GM23338 (cell line): Measurements from ENCODE around the gene LRMDA.

Experiments
- CREB1 ChIP-seq: fragments of 250-450 bp; sonication (Bioruptor Pico); IDR thresholded peaks from 2 replicates; pipeline ENCODE4 v1.5.0; 2020; ENCODE audit warnings: low read depth, mild to moderate bottlenecking, moderate library complexity
- CTCF ChIP-seq, 2 experiments: fragments of 200-600 bp in 1 of 2; sonication (generic) in 1 of 2; conservative IDR thresholded peaks; 2 replicates each; pipeline versions ENCODE4 v1.5.1 to v1.6.1; 2016 to 2017; ENCODE audit warnings: antibody characterized with exemption in 2 of 2, low read depth in 2 of 2, mild to moderate bottlenecking in 2 of 2, moderate library complexity in 1 of 2
- ETS1 ChIP-seq: IDR thresholded peaks from 2 replicates; pipeline ENCODE4 v1.6.1; 2016; ENCODE audit warnings: antibody characterized with exemption
- EZH2 ChIP-seq: fragments of 200-600 bp; sonication (generic); IDR thresholded peaks from one replicate; pipeline ENCODE4 v1.8.0; 2017; ENCODE audit warnings: antibody characterized with exemption, mild to moderate bottlenecking, low read depth; ENCODE audit not compliant: unreplicated experiment
- EZH2phosphoT487 ChIP-seq: fragments of 200-600 bp; sonication (generic); IDR thresholded peaks from one replicate; pipeline ENCODE4 v1.8.1; 2018; ENCODE audit warnings: antibody characterized with exemption; ENCODE audit not compliant: unreplicated experiment
- JUNB ChIP-seq: IDR thresholded peaks from one replicate; pipeline ENCODE4 v1.6.1; 2016; ENCODE audit warnings: antibody characterized with exemption; ENCODE audit not compliant: unreplicated experiment
- NANOG ChIP-seq: IDR thresholded peaks from 2 replicates; pipeline ENCODE4 v1.6.1; 2016; ENCODE audit warnings: antibody characterized with exemption, borderline replicate concordance
- POLR2AphosphoS5 ChIP-seq: IDR thresholded peaks from 2 replicates; pipeline ENCODE4 v1.6.1; 2016; ENCODE audit warnings: antibody characterized with exemption, low read depth
- REST ChIP-seq: IDR thresholded peaks from one replicate; pipeline ENCODE4 v1.6.1; 2018; ENCODE audit warnings: antibody characterized with exemption; ENCODE audit not compliant: unreplicated experiment
- STAT1 ChIP-seq: IDR thresholded peaks from one replicate; pipeline ENCODE4 v1.6.1; 2016; ENCODE audit warnings: antibody characterized with exemption; ENCODE audit not compliant: unreplicated experiment
- ZNF114 ChIP-seq: fragments of 250-450 bp; sonication (Bioruptor Pico); IDR thresholded peaks from 2 replicates; pipeline ENCODE4 v1.5.0; 2020; ENCODE audit warnings: mild to moderate bottlenecking, moderate library complexity
- ZNF331 ChIP-seq: fragments of 250-450 bp; sonication (Bioruptor Pico); IDR thresholded peaks from 2 replicates; pipeline ENCODE4 v1.5.0; 2020; ENCODE audit warnings: low read depth, mild to moderate bottlenecking, moderate library complexity
- ZNF462 ChIP-seq: fragments of 250-450 bp; sonication (Bioruptor Pico); IDR thresholded peaks from 2 replicates; pipeline ENCODE4 v1.5.0; 2020; ENCODE audit warnings: mild to moderate bottlenecking, moderate library complexity

- TF ChIP-seq CTCF (conservative IDR thresholded peaks at IDR 0.05; ENCODE audit: low read depth in 2 of 2) (no peak), REST (no peak), STAT1 (no peak), EZH2 (no peak), JUNB (no peak), POLR2AphosphoS5 (no peak), CREB1 (CRISPR knock-in tag) (no peak), EZH2phosphoT487 (no peak), ZNF114 (CRISPR knock-in tag) (no peak), NANOG (no peak), ZNF331 (CRISPR knock-in tag) (no peak), ZNF462 (CRISPR knock-in tag) (no peak), ETS1 (no peak)
Measured at GRCh38 chr10:76411729-76412435, 980.5 kb downstream of the LRMDA start.
